HEK293T (cell line): ENCODE data around the gene ERC2.

Experiments used
- CTCF ChIA-PET: fragments of 350-600 bp; formaldehyde crosslinking; extraction: SDS; loops from one replicate; lab custom pipeline; 2021; ENCODE audit warnings: antibody characterized with exemption, inconsistent platforms; lab: Yijun Ruan, JAX
- POLR2A ChIA-PET: fragments of 350-600 bp; formaldehyde crosslinking; extraction: SDS; loops from one replicate; lab custom pipeline; 2020; ENCODE audit warnings: antibody characterized with exemption, inconsistent platforms; lab: Yijun Ruan, JAX
- DNase-seq: peaks from one replicate; pipeline ENCODE4 v3.0.0; 2012; ENCODE audit warnings: mixed read lengths; ENCODE audit errors: extremely low spot score
- ARNT ChIP-seq: fragments of 450-650 bp; IDR thresholded peaks from 2 replicates; pipeline ENCODE4 v1.6.1; 2017; ENCODE audit warnings: mild to moderate bottlenecking
- BHLHE40 ChIP-seq: fragments of 450-650 bp; IDR thresholded peaks from 2 replicates; pipeline ENCODE4 v1.6.1; 2016; ENCODE audit warnings: mild to moderate bottlenecking, moderate library complexity, borderline replicate concordance
- CTBP1 ChIP-seq: fragments of 450-650 bp; IDR thresholded peaks from 2 replicates; pipeline ENCODE4 v1.6.1; 2016; ENCODE audit warnings: borderline replicate concordance
- ELF4 ChIP-seq: fragments of 450-650 bp; IDR thresholded peaks from 2 replicates; pipeline ENCODE4 v1.6.1; 2017; ENCODE audit warnings: antibody characterized with exemption
- FOXA1 ChIP-seq: fragments of 450-650 bp; IDR thresholded peaks from 2 replicates; pipeline ENCODE4 v1.6.1; 2016; ENCODE audit warnings: mild to moderate bottlenecking
- FOXK2 ChIP-seq: fragments of 450-650 bp; IDR thresholded peaks from 2 replicates; pipeline ENCODE4 v1.6.1; 2016; ENCODE audit warnings: mild to moderate bottlenecking
- FOXM1 ChIP-seq: fragments of 450-650 bp; IDR thresholded peaks from 2 replicates; pipeline ENCODE4 v1.6.1; 2017; ENCODE audit warnings: mild to moderate bottlenecking, borderline replicate concordance
- HDGF ChIP-seq: fragments of 450-650 bp; IDR thresholded peaks from 2 replicates; pipeline ENCODE4 v1.6.1; 2017; ENCODE audit warnings: antibody characterized with exemption, borderline replicate concordance
- L3MBTL2 ChIP-seq: fragments of 450-650 bp; conservative IDR thresholded peaks from 2 replicates; pipeline ENCODE4 v1.6.1; 2016; ENCODE audit warnings: mild to moderate bottlenecking
- LEF1 ChIP-seq: fragments of 450-650 bp; IDR thresholded peaks from 2 replicates; pipeline ENCODE4 v1.6.1; 2017; ENCODE audit warnings: mild to moderate bottlenecking, borderline replicate concordance
- NFRKB ChIP-seq: fragments of 450-650 bp; IDR thresholded peaks from 2 replicates; pipeline ENCODE4 v1.6.1; 2016; ENCODE audit warnings: mild to moderate bottlenecking, moderate library complexity
- PKNOX1 ChIP-seq: fragments of 450-650 bp; IDR thresholded peaks from 2 replicates; pipeline ENCODE4 v1.6.1; 2016
- SP1 ChIP-seq: fragments of 450-650 bp; IDR thresholded peaks from 2 replicates; pipeline ENCODE4 v1.6.1; 2017
- SUZ12 ChIP-seq: fragments of 450-650 bp; IDR thresholded peaks from 2 replicates; pipeline ENCODE4 v1.6.1; 2016; ENCODE audit warnings: mild to moderate bottlenecking
- TARDBP ChIP-seq: fragments of 450-650 bp; IDR thresholded peaks from 2 replicates; pipeline ENCODE4 v1.6.1; 2016
- ZNF384 ChIP-seq: fragments of 450-650 bp; IDR thresholded peaks from 2 replicates; pipeline ENCODE4 v1.6.1; 2016

The ERC2 gene

GRCh38 chr3:56113908-56114307 is 354.4 kb downstream of the ERC2 start:
- CTCF ChIA-PET = interaction anchor here (0.7 kb wide), 1 partner anchor 88 kb away, joined by 3 read pairs; no protein-coding TSS in a partner anchor
- POLR2A ChIA-PET = no interaction called here
- TF ChIP-seq LEF1 = no peak
- no peak for TF ChIP-seq FOXK2
- TF ChIP-seq ZNF384 = no peak
- TF ChIP-seq SUZ12 = no peak
- TF ChIP-seq ELF4 = no peak
- no peak for TF ChIP-seq BHLHE40
- TF ChIP-seq ARNT = no peak
- TF ChIP-seq NFRKB = no peak
- no peak for TF ChIP-seq PKNOX1
- no peak for TF ChIP-seq TARDBP
- no peak for TF ChIP-seq L3MBTL2
- no peak for TF ChIP-seq CTBP1
- TF ChIP-seq FOXA1 = no peak
- no peak for TF ChIP-seq SP1
- no peak for TF ChIP-seq FOXM1
- no peak for TF ChIP-seq HDGF
- no peak for DNase-seq

GRCh38 chr3:56113231-56113630 is 355.0 kb downstream of the ERC2 start:
- POLR2A ChIA-PET = no interaction called here
- CTCF ChIA-PET = no interaction called here

GRCh38 chr3:56111606-56112304 is 356.5 kb downstream of the ERC2 start:
- POLR2A ChIA-PET = no interaction called here
- DNase-seq = no peak
- CTCF ChIA-PET = no interaction called here
- TF ChIP-seq L3MBTL2 = no peak
- TF ChIP-seq SP1 = no peak
- TF ChIP-seq NFRKB = no peak
- TF ChIP-seq CTBP1 = no peak
- no peak for TF ChIP-seq ZNF384
- TF ChIP-seq TARDBP = no peak
- no peak for TF ChIP-seq FOXA1
- no peak for TF ChIP-seq FOXM1
- no peak for TF ChIP-seq FOXK2
- TF ChIP-seq SUZ12 = no peak
- no peak for TF ChIP-seq BHLHE40
- no peak for TF ChIP-seq PKNOX1
- TF ChIP-seq ARNT = no peak
- TF ChIP-seq HDGF = no peak
- TF ChIP-seq LEF1 = no peak
- TF ChIP-seq ELF4 = no peak

More at GRCh38 chr3:56113231-56113630, 355.0 kb downstream of the ERC2 start:
- TF ChIP-seq L3MBTL2 (no peak), ZNF384 (no peak), NFRKB (no peak), SUZ12 (no peak), FOXK2 (no peak), TARDBP (no peak), BHLHE40 (no peak), PKNOX1 (no peak), FOXM1 (no peak), FOXA1 (no peak), CTBP1 (no peak), HDGF (no peak), SP1 (no peak)
- DNase-seq = no peak

- DNase-seq = no peak
- TF ChIP-seq HDGF (no peak), FOXA1 (no peak), SUZ12 (no peak), PKNOX1 (no peak), CTBP1 (no peak), LEF1 (no peak), FOXM1 (no peak), TARDBP (no peak), SP1 (no peak), BHLHE40 (no peak), L3MBTL2 (no peak), ELF4 (no peak), NFRKB (no peak)
- ChIA-PET CTCF (no interaction called here), POLR2A (no interaction called here)
Observed at GRCh38 chr3:56110886-56111285, 357.4 kb downstream of the ERC2 start.

- DNase-seq = no peak
- ChIA-PET CTCF (no interaction called here), POLR2A (no interaction called here)
- TF ChIP-seq ARNT = no peak
- TF ChIP-seq FOXK2 = no peak
- TF ChIP-seq L3MBTL2 = no peak
- TF ChIP-seq ZNF384 = no peak
- no peak for TF ChIP-seq ELF4
- TF ChIP-seq TARDBP = no peak
- no peak for TF ChIP-seq HDGF
- no peak for TF ChIP-seq SUZ12
- no peak for TF ChIP-seq SP1
- TF ChIP-seq FOXA1 = no peak
- no peak for TF ChIP-seq FOXM1
- TF ChIP-seq CTBP1 = no peak
- TF ChIP-seq NFRKB = no peak
- no peak for TF ChIP-seq PKNOX1
- no peak for TF ChIP-seq LEF1
- no peak for TF ChIP-seq BHLHE40
Observed at GRCh38 chr3:56107157-56107556, 361.1 kb downstream of the ERC2 start.
